CD8-positive, alpha-beta memory T cell (primary cell): ENCODE measurements around the gene ESD. TPM values are rescaled to one million over a fixed set of nuclear protein-coding genes. Genes with fewer than 3 reads are reported as not detected.
A peak's percentile ranks its signal among the peaks of the same experiment; 100 is the strongest.

Source experiments
- CTCF ChIA-PET: fragments of 350-600 bp; sonication (Branson Sonifier 250); formaldehyde crosslinking; loops from one replicate; lab custom pipeline; 2021; ENCODE audit warnings: antibody characterized with exemption; lab: Charles Lee
- POLR2A ChIA-PET: fragments of 350-600 bp; sonication (Branson Sonifier 250); formaldehyde crosslinking; loops from one replicate; lab custom pipeline; 2021; ENCODE audit warnings: antibody characterized with exemption; lab: Charles Lee
- DNase-seq, 5 donors: peaks; one replicate each; pipeline versions ENCODE4 v3.0.0 to v3.0.0-alpha.2; 2020 to 2022; ENCODE audit warnings: mixed read lengths in 1 of 5
- H3K27ac ChIP-seq: one replicate; pipeline ENCODE4 v1.7.0; 2013; ENCODE audit warnings: low read depth, mild to moderate bottlenecking, low read length, moderate library complexity
- H3K27me3 ChIP-seq: 2 replicates; pipeline ENCODE4 v1.7.0; 2013; ENCODE audit warnings: low read length, mild to moderate bottlenecking; ENCODE audit not compliant: insufficient read depth, poor library complexity, severe bottlenecking
- H3K36me3 ChIP-seq: 2 replicates; pipeline ENCODE4 v1.7.0; 2013; ENCODE audit warnings: mild to moderate bottlenecking, low read length, moderate library complexity; ENCODE audit not compliant: insufficient read depth
- H3K4me1 ChIP-seq: 2 replicates; pipeline ENCODE4 v1.7.0; 2013; ENCODE audit warnings: mild to moderate bottlenecking, low read length, moderate library complexity; ENCODE audit not compliant: insufficient read depth
- H3K4me3 ChIP-seq: 2 replicates; pipeline ENCODE4 v1.7.0; 2013; ENCODE audit warnings: mild to moderate bottlenecking, low read length
- H3K9me3 ChIP-seq: 2 replicates; pipeline ENCODE4 v1.7.0; 2013; ENCODE audit warnings: mild to moderate bottlenecking, low read length
- H3K27ac Mint-ChIP-seq, 8 donors: one replicate each; pipeline ENCODE4 v1.8.0; 2020 to 2021; ENCODE audit warnings: mixed read lengths in 8 of 8, mild to moderate bottlenecking in 6 of 8, inconsistent platforms in 3 of 8, moderate library complexity in 3 of 8
- H3K27me3 Mint-ChIP-seq, 2 donors: one replicate each; pipeline ENCODE4 v1.8.0; 2020 to 2021; ENCODE audit warnings: mixed read lengths in 2 of 2, mild to moderate bottlenecking in 1 of 2, moderate library complexity in 1 of 2
- H3K36me3 Mint-ChIP-seq, 3 donors: one replicate each; pipeline ENCODE4 v1.8.0; 2020 to 2021; ENCODE audit warnings: mixed read lengths in 3 of 3, inconsistent platforms in 1 of 3, mild to moderate bottlenecking in 1 of 3
- H3K4me1 Mint-ChIP-seq, 3 donors: one replicate each; pipeline ENCODE4 v1.8.0; 2020 to 2021; ENCODE audit warnings: mixed read lengths in 3 of 3, inconsistent platforms in 1 of 3, mild to moderate bottlenecking in 1 of 3
- H3K4me3 Mint-ChIP-seq, 7 donors: one replicate each; pipeline ENCODE4 v1.8.0; 2020 to 2021; ENCODE audit warnings: mixed read lengths in 7 of 7, mild to moderate bottlenecking in 6 of 7, moderate library complexity in 4 of 7, inconsistent platforms in 2 of 7
- H3K9me3 Mint-ChIP-seq, 5 donors: one replicate each; pipeline ENCODE4 v1.8.0; 2020 to 2022; ENCODE audit warnings: mixed read lengths in 5 of 5, mild to moderate bottlenecking in 3 of 5, moderate library complexity in 2 of 5, inconsistent platforms in 1 of 5
- polyA plus RNA-seq: library from polyadenylated mRNA; unstranded; fragments of 300-500 nt; fragmentation: Illumina TruSeq; gene quantifications from one replicate; pipeline ENCODE4 v1.2.3, GENCODE V29; 2021
- total RNA-seq, 2 experiments: library from RNA; stranded (reverse); gene quantifications; one replicate each; pipeline ENCODE4 v1.2.3, GENCODE V29; 2021

ESD gene
- total RNA-seq (10 to 100 TPM; 91.9 to 98.5 TPM), polyA plus RNA-seq (109 TPM)

- peaks cover 36 to 52% (median 50%) of the 10 kb centered on the region in 3 donors for H3K4me1 Mint-ChIP-seq
- peaks cover 0 to 13% (median 6%) of the 10 kb centered on the region in 3 donors for H3K36me3 Mint-ChIP-seq
- peak within 1 kb of the TSS; percentile 82 to 99 (median 96) for H3K27ac Mint-ChIP-seq
- peak; percentile 77 to 89 (median 86) for DNase-seq
- peak within 1 kb of the TSS; percentile 88 to 97 (median 94) for H3K4me3 Mint-ChIP-seq
- H3K27me3 Mint-ChIP-seq, result no peaks in the 10 kb centered on the region
- H3K4me3 ChIP-seq, result peak within 1 kb of the TSS; percentile 91
- peak within 1 kb of the TSS; percentile 78 for H3K27ac ChIP-seq
- no peaks in the 10 kb centered on the region for H3K36me3 ChIP-seq
- POLR2A ChIA-PET, result interaction anchor here (0.7 to 1.0 kb wide), 2 partner anchors 45 to 244 kb away, joined by 3 read pairs; partner anchors contain the start of gene LRCH1
- H3K9me3 Mint-ChIP-seq, result no peaks in the 10 kb centered on the region
- CTCF ChIA-PET, result interaction anchor here (0.8 to 1.6 kb wide), 3 partner anchors 12 to 245 kb away, joined by 3 to 4 read pairs (median 3); no protein-coding TSS in a partner anchor
- no peaks in the 10 kb centered on the region for H3K27me3 ChIP-seq
- no peaks in the 10 kb centered on the region for H3K9me3 ChIP-seq
- H3K4me1 ChIP-seq, result peaks cover 36% of the 10 kb centered on the region
Observed at GRCh38 chr13:46796515-46797474, at the start of gene ESD. ESD (minus strand) TSS chr13:46797161; CDS start chr13:46791413, 5,748 bp downstream.

GRCh38 chr13:46846726-46847125, 49.8 kb upstream of the ESD start:
- no peak overlapping the region for H3K27ac ChIP-seq
- ChIA-PET POLR2A (no interaction called here), CTCF (no interaction called here)
- no peak overlapping the region for H3K4me3 ChIP-seq
- H3K27me3 Mint-ChIP-seq, result peaks cover 8 to 42% of the 10 kb centered on the region in 2 donors
- H3K9me3 ChIP-seq, result no peaks in the 10 kb centered on the region
- H3K27me3 ChIP-seq, result no peaks in the 10 kb centered on the region
- no peak overlapping the region for H3K27ac Mint-ChIP-seq
- H3K36me3 Mint-ChIP-seq, result no peaks in the 10 kb centered on the region
- no peaks in the 10 kb centered on the region for H3K4me1 Mint-ChIP-seq
- H3K4me1 ChIP-seq, result no peaks in the 10 kb centered on the region
- H3K36me3 ChIP-seq, result no peaks in the 10 kb centered on the region
- no peak for DNase-seq
- H3K9me3 Mint-ChIP-seq, result no peaks in the 10 kb centered on the region
- H3K4me3 Mint-ChIP-seq, result no peak overlapping the region

DNA sequence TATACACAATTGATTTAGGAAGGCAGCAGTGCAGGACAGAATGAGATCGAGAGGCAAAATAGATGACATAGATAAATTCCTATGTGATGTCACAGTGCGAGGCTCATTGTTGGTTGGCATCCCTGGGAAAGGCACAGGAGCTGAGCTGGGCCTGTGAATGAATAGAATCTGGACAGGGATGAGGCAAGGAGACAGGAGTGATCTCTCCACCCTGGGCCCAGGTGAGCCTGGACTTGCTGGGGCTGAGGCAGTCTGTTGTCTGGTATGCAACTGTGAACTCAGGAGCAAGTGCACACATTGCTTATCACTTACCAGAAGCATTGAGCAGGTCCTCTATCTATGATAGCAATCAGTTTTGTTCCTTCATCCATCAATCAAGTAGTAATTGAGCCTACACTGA, 48.2 kb upstream of the ESD start:
- CTCF ChIA-PET, result no interaction called here
- H3K27ac Mint-ChIP-seq, result no peak overlapping the region
- H3K27me3 Mint-ChIP-seq, result peaks cover 8 to 40% of the 10 kb centered on the region in 2 donors

GRCh38 chr13:46844431-46844830, 47.5 kb upstream of the ESD start:
- Histone ChIP-seq H3K27me3 (no peaks in the 10 kb centered on the region), H3K27ac (no peak overlapping the region), H3K36me3 (no peaks in the 10 kb centered on the region), H3K4me3 (no peak overlapping the region), H3K4me1 (no peaks in the 10 kb centered on the region), H3K9me3 (no peaks in the 10 kb centered on the region)
- ChIA-PET CTCF (no interaction called here), POLR2A (no interaction called here)
- DNase-seq, result no peak
- no peak overlapping the region for H3K4me3 Mint-ChIP-seq
- H3K27me3 Mint-ChIP-seq, result peaks cover 10 to 34% of the 10 kb centered on the region in 2 donors
- no peak overlapping the region for H3K27ac Mint-ChIP-seq
- no peaks in the 10 kb centered on the region for H3K4me1 Mint-ChIP-seq
- no peaks in the 10 kb centered on the region for H3K36me3 Mint-ChIP-seq
- no peaks in the 10 kb centered on the region for H3K9me3 Mint-ChIP-seq

More for the DNA sequence above, 48.2 kb upstream of the ESD start:
- POLR2A ChIA-PET, result no interaction called here
- Histone ChIP-seq H3K27ac (no peak overlapping the region), H3K9me3 (no peaks in the 10 kb centered on the region), H3K27me3 (no peaks in the 10 kb centered on the region), H3K4me3 (no peak overlapping the region), H3K4me1 (no peaks in the 10 kb centered on the region), H3K36me3 (no peaks in the 10 kb centered on the region)
- DNase-seq, result no peak
- Mint-ChIP-seq H3K36me3 (no peaks in the 10 kb centered on the region), H3K4me1 (no peaks in the 10 kb centered on the region), H3K9me3 (no peaks in the 10 kb centered on the region), H3K4me3 (no peak overlapping the region)

DNA sequence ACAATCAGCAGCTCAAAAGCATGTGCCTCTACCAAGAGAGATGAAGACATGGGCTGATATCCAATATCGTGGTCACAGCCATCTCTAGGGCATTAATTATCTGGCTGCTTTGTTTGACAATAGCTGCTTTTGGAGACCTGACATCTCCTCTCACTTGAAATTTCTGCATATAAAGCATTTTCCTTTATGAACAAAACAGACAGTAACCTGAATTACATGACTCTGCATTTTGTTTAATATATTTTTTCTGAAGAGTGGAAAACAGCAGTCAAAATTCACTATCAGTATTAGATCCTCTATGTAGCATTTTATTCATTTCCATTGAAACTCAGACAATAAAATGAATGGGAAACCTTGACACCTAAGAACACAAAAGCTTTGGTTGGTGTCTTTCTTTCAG, 42.4 kb upstream of the ESD start:
- Mint-ChIP-seq H3K36me3 (no peaks in the 10 kb centered on the region), H3K9me3 (no peaks in the 10 kb centered on the region), H3K4me1 (no peaks in the 10 kb centered on the region), H3K27ac (no peak overlapping the region), H3K4me3 (no peak overlapping the region), H3K27me3 (peaks cover 13 to 51% of the 10 kb centered on the region in 2 donors)
- ChIA-PET CTCF (no interaction called here), POLR2A (no interaction called here)
- H3K4me3 ChIP-seq, result no peak overlapping the region
- H3K27ac ChIP-seq, result no peak overlapping the region
- no peaks in the 10 kb centered on the region for H3K4me1 ChIP-seq
- no peak for DNase-seq
- H3K27me3 ChIP-seq, result no peaks in the 10 kb centered on the region
- no peaks in the 10 kb centered on the region for H3K36me3 ChIP-seq
- H3K9me3 ChIP-seq, result no peaks in the 10 kb centered on the region

- Mint-ChIP-seq H3K27me3 (peaks cover 3 to 29% of the 10 kb centered on the region in 2 donors), H3K4me1 (no peaks in the 10 kb centered on the region), H3K27ac (no peak overlapping the region), H3K36me3 (no peaks in the 10 kb centered on the region), H3K9me3 (no peaks in the 10 kb centered on the region), H3K4me3 (no peak overlapping the region)
- ChIA-PET CTCF (no interaction called here), POLR2A (no interaction called here)
- Histone ChIP-seq H3K36me3 (no peaks in the 10 kb centered on the region), H3K4me1 (no peaks in the 10 kb centered on the region), H3K27me3 (no peaks in the 10 kb centered on the region), H3K9me3 (no peaks in the 10 kb centered on the region), H3K4me3 (no peak overlapping the region), H3K27ac (no peak overlapping the region)
- DNase-seq, result no peak
Observed at GRCh38 chr13:46834657-46835056, 37.7 kb upstream of the ESD start.

- no peaks in the 10 kb centered on the region for H3K4me1 ChIP-seq
- no peaks in the 10 kb centered on the region for H3K9me3 ChIP-seq
- H3K4me3 Mint-ChIP-seq, result no peak overlapping the region
- ChIA-PET POLR2A (no interaction called here), CTCF (interaction anchor here (0.8 kb wide), 1 partner anchor 945 kb away, joined by 4 read pairs; no protein-coding TSS in a partner anchor)
- H3K36me3 ChIP-seq, result no peaks in the 10 kb centered on the region
- H3K4me1 Mint-ChIP-seq, result no peaks in the 10 kb centered on the region
- no peak overlapping the region for H3K27ac Mint-ChIP-seq
- H3K4me3 ChIP-seq, result no peak overlapping the region
- DNase-seq, result peak in 2 of 5 donors; percentile 3 to 7
- no peak overlapping the region for H3K27ac ChIP-seq
- H3K36me3 Mint-ChIP-seq, result no peaks in the 10 kb centered on the region
- H3K9me3 Mint-ChIP-seq, result no peaks in the 10 kb centered on the region
- H3K27me3 Mint-ChIP-seq, result peaks cover 3 to 22% of the 10 kb centered on the region in 2 donors
- no peaks in the 10 kb centered on the region for H3K27me3 ChIP-seq
Observed at GRCh38 chr13:46831588-46832194, 34.7 kb upstream of the ESD start.
